Liver (tissue), 3 donors: ENCODE results near the gene BLZF1.

Experiments used
- CTCF ChIP-seq: fragments of 150-350 bp; IDR thresholded peaks from 2 replicates; pipeline ENCODE4 v1.5.1; 2017; ENCODE audit warnings: improper control_type of control experiment, low read depth, low read length; ENCODE audit not compliant: missing input control
- FOXA1 ChIP-seq: IDR thresholded peaks from 2 replicates; pipeline ENCODE4 v1.6.1; 2016; ENCODE audit warnings: antibody characterized with exemption
- GABPA ChIP-seq, 2 donors: IDR thresholded peaks in 1 of 2; conservative IDR thresholded peaks in 1 of 2; 2 replicates each; pipeline ENCODE4 v1.6.1; 2016; ENCODE audit warnings: antibody characterized with exemption in 2 of 2, mild to moderate bottlenecking in 1 of 2, moderate library complexity in 1 of 2
- HNF4G ChIP-seq: IDR thresholded peaks from 2 replicates; pipeline ENCODE4 v1.6.1; 2016; ENCODE audit warnings: antibody characterized with exemption
- REST ChIP-seq: IDR thresholded peaks from 2 replicates; pipeline ENCODE4 v1.6.1; 2016; ENCODE audit warnings: antibody characterized with exemption, mild to moderate bottlenecking
- SP1 ChIP-seq: IDR thresholded peaks from 2 replicates; pipeline ENCODE4 v1.6.1; 2018; ENCODE audit warnings: antibody characterized with exemption, mild to moderate bottlenecking
- TF ChIP-seq, protein P1 (sequence below): IDR thresholded peaks from 2 replicates; pipeline ENCODE4 v1.6.1; 2016; ENCODE audit warnings: antibody characterized with exemption
- TF ChIP-seq, protein P2 (sequence below): IDR thresholded peaks from 2 replicates; pipeline ENCODE4 v1.6.1; 2016; ENCODE audit warnings: antibody characterized with exemption
- donor health status: healthy.
- donor health status: healthy.

DNA sequence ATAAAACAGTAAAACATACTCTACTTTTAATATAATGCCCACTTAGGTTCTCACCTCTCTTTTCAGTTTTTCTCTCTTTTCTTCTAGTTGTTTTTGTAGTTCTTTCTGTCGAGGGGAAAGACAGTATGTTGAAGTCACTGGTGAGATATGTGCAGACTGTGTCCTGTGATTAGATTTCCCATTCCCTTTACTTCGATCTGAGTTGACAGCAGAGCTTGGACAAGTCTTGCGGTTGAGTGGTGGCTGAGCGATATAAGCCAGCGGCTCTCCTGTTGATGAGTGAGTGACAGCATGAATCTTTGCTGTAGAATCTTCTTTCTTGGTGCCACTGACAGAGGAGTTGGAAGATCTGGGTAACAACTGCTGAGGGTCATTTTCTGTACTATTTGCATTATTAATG lies 53.3 kb downstream of the BLZF1 start:
- TF ChIP-seq CTCF, result no peak
- TF ChIP-seq GABPA (IDR thresholded peaks at IDR 0.05 in 1 of 2, conservative IDR thresholded peaks at IDR 0.05 in 1 of 2), result no peak
- TF ChIP-seq REST, result no peak
- TF ChIP-seq, protein P1, sequence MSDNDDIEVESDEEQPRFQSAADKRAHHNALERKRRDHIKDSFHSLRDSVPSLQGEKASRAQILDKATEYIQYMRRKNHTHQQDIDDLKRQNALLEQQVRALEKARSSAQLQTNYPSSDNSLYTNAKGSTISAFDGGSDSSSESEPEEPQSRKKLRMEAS, result no peak
- TF ChIP-seq SP1, result no peak
- TF ChIP-seq HNF4G, result no peak
- TF ChIP-seq, protein P2, sequence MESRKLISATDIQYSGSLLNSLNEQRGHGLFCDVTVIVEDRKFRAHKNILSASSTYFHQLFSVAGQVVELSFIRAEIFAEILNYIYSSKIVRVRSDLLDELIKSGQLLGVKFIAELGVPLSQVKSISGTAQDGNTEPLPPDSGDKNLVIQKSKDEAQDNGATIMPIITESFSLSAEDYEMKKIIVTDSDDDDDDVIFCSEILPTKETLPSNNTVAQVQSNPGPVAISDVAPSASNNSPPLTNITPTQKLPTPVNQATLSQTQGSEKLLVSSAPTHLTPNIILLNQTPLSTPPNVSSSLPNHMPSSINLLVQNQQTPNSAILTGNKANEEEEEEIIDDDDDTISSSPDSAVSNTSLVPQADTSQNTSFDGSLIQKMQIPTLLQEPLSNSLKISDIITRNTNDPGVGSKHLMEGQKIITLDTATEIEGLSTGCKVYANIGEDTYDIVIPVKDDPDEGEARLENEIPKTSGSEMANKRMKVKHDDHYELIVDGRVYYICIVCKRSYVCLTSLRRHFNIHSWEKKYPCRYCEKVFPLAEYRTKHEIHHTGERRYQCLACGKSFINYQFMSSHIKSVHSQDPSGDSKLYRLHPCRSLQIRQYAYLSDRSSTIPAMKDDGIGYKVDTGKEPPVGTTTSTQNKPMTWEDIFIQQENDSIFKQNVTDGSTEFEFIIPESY, result no peak
- no peak for TF ChIP-seq FOXA1
